Esophagus squamous epithelium (tissue), 4 donors: ENCODE results near the gene ATP13A4.

ENCODE experiments used
- POLR2A ChIP-seq, 4 donors: fragments of 450-650 bp; IDR thresholded peaks; one replicate each; pipeline ENCODE4 v1.6.1; 2017; ENCODE audit warnings: antibody characterized with exemption in 4 of 4, mild to moderate bottlenecking in 4 of 4, moderate library complexity in 3 of 4
- TF ChIP-seq, protein P1 (sequence below), 6 experiments: fragments of 450-650 bp in 4 of 6; fragments of 200-600 bp in 2 of 6; sonication (generic) in 2 of 6; IDR thresholded peaks; one replicate each; pipeline ENCODE4 v1.5.1; 2016 to 2019; ENCODE audit warnings: antibody characterized with exemption in 6 of 6, mild to moderate bottlenecking in 4 of 6, moderate library complexity in 4 of 6

DNA sequence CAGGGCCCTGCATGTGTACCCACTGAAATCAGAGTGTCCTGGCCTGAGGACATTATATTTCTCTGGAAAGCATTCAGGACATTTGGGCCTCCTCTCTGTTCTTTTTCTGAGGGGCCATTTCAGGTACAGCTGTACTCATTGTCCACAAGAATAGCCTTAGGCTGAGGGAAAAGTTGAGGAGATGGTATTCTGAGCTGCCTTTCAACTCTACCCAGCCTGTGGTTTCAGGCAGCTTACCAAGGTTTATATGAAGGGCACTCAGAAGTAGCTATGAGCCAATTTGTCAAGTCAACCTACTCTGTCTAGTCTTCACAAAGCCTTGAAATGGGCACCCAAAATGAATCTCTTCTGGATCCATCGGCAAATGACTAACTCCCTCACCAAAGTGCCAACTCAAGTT is 9.4 kb downstream of the ATP13A4 start:
- TF ChIP-seq, protein P1, sequence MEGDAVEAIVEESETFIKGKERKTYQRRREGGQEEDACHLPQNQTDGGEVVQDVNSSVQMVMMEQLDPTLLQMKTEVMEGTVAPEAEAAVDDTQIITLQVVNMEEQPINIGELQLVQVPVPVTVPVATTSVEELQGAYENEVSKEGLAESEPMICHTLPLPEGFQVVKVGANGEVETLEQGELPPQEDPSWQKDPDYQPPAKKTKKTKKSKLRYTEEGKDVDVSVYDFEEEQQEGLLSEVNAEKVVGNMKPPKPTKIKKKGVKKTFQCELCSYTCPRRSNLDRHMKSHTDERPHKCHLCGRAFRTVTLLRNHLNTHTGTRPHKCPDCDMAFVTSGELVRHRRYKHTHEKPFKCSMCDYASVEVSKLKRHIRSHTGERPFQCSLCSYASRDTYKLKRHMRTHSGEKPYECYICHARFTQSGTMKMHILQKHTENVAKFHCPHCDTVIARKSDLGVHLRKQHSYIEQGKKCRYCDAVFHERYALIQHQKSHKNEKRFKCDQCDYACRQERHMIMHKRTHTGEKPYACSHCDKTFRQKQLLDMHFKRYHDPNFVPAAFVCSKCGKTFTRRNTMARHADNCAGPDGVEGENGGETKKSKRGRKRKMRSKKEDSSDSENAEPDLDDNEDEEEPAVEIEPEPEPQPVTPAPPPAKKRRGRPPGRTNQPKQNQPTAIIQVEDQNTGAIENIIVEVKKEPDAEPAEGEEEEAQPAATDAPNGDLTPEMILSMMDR (IDR thresholded peaks at IDR 0.05): no peak
- no peak for TF ChIP-seq POLR2A (IDR thresholded peaks at IDR 0.05)
